HCT116 (cell line): ENCODE results near the gene CPLX3. TPM values are rescaled to one million over a fixed set of nuclear protein-coding genes. Genes with fewer than 3 reads are reported as not detected.

Experiments used
- ATAC-seq: fragments of 200-7000 bp; cut with Tn5 transposase; 2 replicates; pipeline ENCODE4 v1.9.1; 2020; ENCODE audit warnings: mild to moderate bottlenecking, moderate library complexity
- BruUV-seq: library from RNA; stranded (reverse); fragments of 400-500 nt; replicated peaks from 2 replicates; lab custom pipeline; 2021; lab: Mats Ljungman, UMichigan
- CTCF ChIA-PET: fragments of 300-600 bp; sonication (Branson Sonifier 250); formaldehyde crosslinking; loops from one replicate; lab custom pipeline; 2021; ENCODE audit warnings: antibody characterized with exemption; lab: Charles Lee
- POLR2A ChIA-PET: fragments of 300-600, 350-600 bp; sonication (Branson Sonifier 250); formaldehyde crosslinking; loops from one replicate; lab custom pipeline; 2021; ENCODE audit warnings: antibody characterized with exemption; lab: Charles Lee
- RAD21 ChIA-PET, 2 experiments: fragments of 300-600 bp; sonication (Branson Sonifier 250); formaldehyde crosslinking; loops; one replicate each; lab custom pipeline; 2023; ENCODE audit warnings: low total read pairs in 2 of 2; ENCODE audit not compliant: uncharacterized antibody in 2 of 2, unreplicated experiment in 2 of 2, low non-redundant PET in 1 of 2; lab: Charles Lee
- DNase-seq: peaks from one replicate; pipeline ENCODE4 v3.0.0-alpha.2; 2010; ENCODE audit warnings: low read depth, low spot score
- H2AFZ ChIP-seq: fragments of 200-600 bp; shearing (Covaris generic), sonication (generic); 2 replicates; pipeline ENCODE4 v1.6.1; 2017; ENCODE audit warnings: low read depth, mixed run types, mixed read lengths, antibody characterized with exemption, low read length; ENCODE audit not compliant: poor library complexity, severe bottlenecking
- H3K27ac ChIP-seq: 2 replicates; pipeline ENCODE4 v1.5.1; 2012; ENCODE audit warnings: low read depth, low read length
- H3K27me3 ChIP-seq: fragments of 200-600 bp; sonication (generic); 2 replicates; pipeline ENCODE4 v1.6.1; 2016; ENCODE audit warnings: mixed run types, low read length, mixed read lengths; ENCODE audit not compliant: insufficient read depth
- H3K36me3 ChIP-seq, 2 experiments: fragments of 200-500 bp in 1 of 2; fragments of 200-600 bp in 1 of 2; sonication (Bioruptor generic) in 1 of 2; sonication (generic) in 1 of 2; 2 replicates each; pipeline versions ENCODE4 v1.5.1 to v1.6.1; 2014 to 2016; ENCODE audit warnings: low read length in 2 of 2, inconsistent platforms in 1 of 2, mixed read lengths in 1 of 2, mixed run types in 1 of 2; ENCODE audit not compliant: insufficient read depth in 2 of 2, control insufficient read depth in 1 of 2
- H3K4me1 ChIP-seq, 2 experiments: fragments of 200-600 bp in 1 of 2; sonication (generic) in 1 of 2; 2 replicates each; pipeline versions ENCODE4 v1.5.1 to v1.6.1; 2012 to 2017; ENCODE audit warnings: low read length in 2 of 2, inconsistent platforms in 1 of 2, mild to moderate bottlenecking in 1 of 2, mixed read lengths in 1 of 2, mixed run types in 1 of 2, moderate library complexity in 1 of 2; ENCODE audit not compliant: insufficient read depth in 2 of 2, control insufficient read depth in 1 of 2
- H3K4me2 ChIP-seq: fragments of 200-600 bp; sonication (generic); 2 replicates; pipeline ENCODE4 v1.6.1; 2017; ENCODE audit warnings: mixed run types, low read length, mixed read lengths
- H3K4me3 ChIP-seq, 2 experiments: fragments of 200-600 bp in 1 of 2; sonication (generic) in 1 of 2; replicated peaks in 1 of 2; 2 replicates each; pipeline ENCODE4 v1.5.1; 2011 to 2016; ENCODE audit warnings: low read length in 2 of 2, control low read depth in 1 of 2, low read depth in 1 of 2, mild to moderate bottlenecking in 1 of 2, mixed read lengths in 1 of 2, mixed run types in 1 of 2
- H3K79me2 ChIP-seq: fragments of 200-600 bp; sonication (generic); 2 replicates; pipeline ENCODE4 v1.6.1; 2017; ENCODE audit warnings: mild to moderate bottlenecking, mixed run types, low read length, moderate library complexity, mixed read lengths; ENCODE audit not compliant: insufficient read depth
- H3K9ac ChIP-seq: fragments of 200-600 bp; sonication (generic); 2 replicates; pipeline ENCODE4 v1.6.1; 2016; ENCODE audit warnings: low read length, mixed read lengths
- H3K9me2 ChIP-seq: fragments of 200-600 bp; sonication (generic), shearing (Covaris generic); 2 replicates; pipeline ENCODE4 v1.6.1; 2017; ENCODE audit warnings: mixed run types, mild to moderate bottlenecking, moderate library complexity; ENCODE audit not compliant: insufficient read depth
- H3K9me3 ChIP-seq, 2 experiments: fragments of 200-500 bp in 1 of 2; fragments of 200-600 bp in 1 of 2; sonication (Bioruptor generic) in 1 of 2; sonication (generic) in 1 of 2; 2 replicates each; pipeline ENCODE4 v1.6.1; 2014 to 2017; ENCODE audit warnings: low read length in 2 of 2, mixed read lengths in 2 of 2, inconsistent platforms in 1 of 2, low read depth in 1 of 2, mild to moderate bottlenecking in 1 of 2, mixed run types in 1 of 2, moderate library complexity in 1 of 2; ENCODE audit not compliant: control insufficient read depth in 1 of 2, insufficient read depth in 1 of 2
- H4K20me1 ChIP-seq: fragments of 200-600 bp; sonication (generic), shearing (Covaris generic); 2 replicates; pipeline ENCODE4 v1.6.1; 2017; ENCODE audit warnings: mixed run types, mild to moderate bottlenecking, moderate library complexity; ENCODE audit not compliant: insufficient read depth
- ATF3 ChIP-seq: IDR thresholded peaks from 2 replicates; pipeline ENCODE4 v1.6.1; 2012
- CBX3 ChIP-seq: IDR thresholded peaks from 2 replicates; pipeline ENCODE4 v1.6.1; 2012; ENCODE audit warnings: low read depth
- CEBPB ChIP-seq: IDR thresholded peaks from 2 replicates; pipeline ENCODE4 v1.6.1; 2012; ENCODE audit warnings: low read depth
- ELF1 ChIP-seq: IDR thresholded peaks from 2 replicates; pipeline ENCODE4 v1.6.1; 2012; ENCODE audit warnings: low read depth, borderline replicate concordance
- EZH2 ChIP-seq: fragments of 200-600 bp; sonication (generic); IDR thresholded peaks from 2 replicates; pipeline ENCODE4 v1.6.1; 2017; ENCODE audit warnings: antibody characterized with exemption, mixed run types
- EZH2phosphoT487 ChIP-seq: fragments of 200-600 bp; IDR thresholded peaks from 2 replicates; pipeline ENCODE4 v1.6.1; 2018; ENCODE audit warnings: antibody characterized with exemption, borderline replicate concordance
- FOSL1 ChIP-seq: IDR thresholded peaks from 2 replicates; pipeline ENCODE4 v1.6.1; 2012; ENCODE audit warnings: low read depth
- JUND ChIP-seq: IDR thresholded peaks from 2 replicates; pipeline ENCODE4 v1.6.1; 2012
- MAX ChIP-seq: IDR thresholded peaks from 2 replicates; pipeline ENCODE4 v1.6.1; 2012
- POLR2A ChIP-seq: IDR thresholded peaks from 2 replicates; pipeline ENCODE4 v1.7.0; 2011; ENCODE audit warnings: borderline replicate concordance; ENCODE audit not compliant: insufficient read depth, insufficient read length; ENCODE audit errors: extremely low read depth
- POLR2AphosphoS5 ChIP-seq: IDR thresholded peaks from 2 replicates; pipeline ENCODE4 v1.6.1; 2011; ENCODE audit warnings: mild to moderate bottlenecking, low read depth, low read length, moderate library complexity
- RAD21 ChIP-seq: IDR thresholded peaks from 2 replicates; pipeline ENCODE4 v1.6.1; 2012; ENCODE audit warnings: low read depth, mild to moderate bottlenecking
- REST ChIP-seq: IDR thresholded peaks from 2 replicates; pipeline ENCODE4 v1.6.1; 2012; ENCODE audit warnings: low read depth
- SRF ChIP-seq: IDR thresholded peaks from 2 replicates; pipeline ENCODE4 v1.6.1; 2012; ENCODE audit warnings: low read depth
- TCF7L2 ChIP-seq: IDR thresholded peaks from 2 replicates; pipeline ENCODE4 v1.7.0; 2011; ENCODE audit warnings: borderline replicate concordance, inconsistent platforms; ENCODE audit not compliant: insufficient read depth, insufficient read length; ENCODE audit errors: extremely low read depth
- YY1 ChIP-seq: IDR thresholded peaks from 2 replicates; pipeline ENCODE4 v1.6.1; 2011; ENCODE audit warnings: low read length, low read depth, moderate library complexity, mild to moderate bottlenecking; ENCODE audit not compliant: insufficient replicate concordance; ENCODE audit errors: extremely low read depth
- ZBTB33 ChIP-seq: IDR thresholded peaks from 2 replicates; pipeline ENCODE4 v1.6.1; 2011; ENCODE audit warnings: mild to moderate bottlenecking, low read length, moderate library complexity; ENCODE audit not compliant: insufficient replicate concordance; ENCODE audit errors: extremely low read depth
- ZNF274 ChIP-seq: fragments of 200-500 bp; sonication (Bioruptor generic); IDR thresholded peaks from 2 replicates; pipeline ENCODE4 v1.6.1; 2014; ENCODE audit warnings: mild to moderate bottlenecking, low read depth, low read length, inconsistent platforms
- intact Hi-C: fragments of 100-400 bp; cut with micrococcal nuclease; formaldehyde crosslinking; loops from 2 replicates; pipeline ENCODE4 v1.10.0; 2022
- total RNA-seq: library from RNA; stranded (reverse); gene quantifications from one replicate; pipeline ENCODE4 v1.2.1, GENCODE V29; 2021; ENCODE audit not compliant: unreplicated experiment

The CPLX3 gene
- total RNA-seq, 1 experiment from 2014 or later: not detected

GRCh38 chr15:74777769-74778598, 48.4 kb upstream of the CPLX3 start:
- Histone ChIP-seq H3K4me3 (no peak overlapping the region), H2AFZ (no peak overlapping the region), H3K36me3 (no peaks in the 10 kb centered on the region; a peak in 1 of 4 replicates), H3K79me2 (peaks cover 6% of the 10 kb centered on the region)
- intact Hi-C loops: no loop called here
- DNase-seq (no peak), ATAC-seq (no peak)
- POLR2A ChIA-PET: interaction anchor here (0.8 kb wide), 1 partner anchor 17 kb away, joined by 3 read pairs; no protein-coding TSS in a partner anchor
- TF ChIP-seq ZBTB33: no peak
- TF ChIP-seq ZNF274: no peak
- no peak for TF ChIP-seq MAX
- TF ChIP-seq REST: no peak
- no peak for TF ChIP-seq ATF3
- TF ChIP-seq FOSL1: no peak
- TF ChIP-seq YY1: no peak
- TF ChIP-seq EZH2phosphoT487: no peak
- no peak for TF ChIP-seq RAD21
- TF ChIP-seq POLR2AphosphoS5: no peak
- no peak for TF ChIP-seq SRF
- no peak for TF ChIP-seq TCF7L2
- TF ChIP-seq CEBPB: no peak
- no peak for TF ChIP-seq POLR2A
- no peak for TF ChIP-seq ELF1
- TF ChIP-seq JUND: no peak
- TF ChIP-seq EZH2: no peak
- TF ChIP-seq CBX3: no peak
- TF ChIP-seq, all 23 proteins: peak for 0
- H3K27ac ChIP-seq: no peak overlapping the region
- no peak overlapping the region for H3K9ac ChIP-seq
- H3K4me2 ChIP-seq: no peak overlapping the region
- H4K20me1 ChIP-seq: no peaks in the 10 kb centered on the region
- peaks cover 6 to 9% of the 10 kb centered on the region in 2 experiments; a peak in 3 of 4 replicates for H3K4me1 ChIP-seq
- H3K9me3 ChIP-seq: no peaks in the 10 kb centered on the region
- H3K27me3 ChIP-seq: no peaks in the 10 kb centered on the region
- ChIA-PET RAD21 (no interaction called here), CTCF (interaction anchor here (0.9 to 1.4 kb wide), 4 partner anchors 9 to 124 kb away, joined by 3 to 9 read pairs (median 4); no protein-coding TSS in a partner anchor)
- BruUV-seq: no TSS peak
- no peaks in the 10 kb centered on the region for H3K9me2 ChIP-seq
